Loucy (cell line): ENCODE results near the gene MYBPHL.
A peak's percentile ranks its signal among the peaks of the same experiment; 100 is the strongest.

Experiments used
- H2AFZ ChIP-seq: fragments of 200-600 bp; sonication (generic); 2 replicates; pipeline ENCODE4 v1.6.0; 2016; ENCODE audit warnings: antibody characterized with exemption, mild to moderate bottlenecking, low read length, moderate library complexity
- H3F3A ChIP-seq: fragments of 200-600 bp; 2 replicates; pipeline ENCODE4 v1.6.0; 2016; ENCODE audit warnings: antibody characterized with exemption, low read depth, mild to moderate bottlenecking
- H3K27me3 ChIP-seq: fragments of 200-600 bp; sonication (generic); 2 replicates; pipeline ENCODE4 v1.6.1; 2014; ENCODE audit warnings: low read length, mild to moderate bottlenecking; ENCODE audit not compliant: insufficient read depth, poor library complexity, severe bottlenecking
- H3K36me3 ChIP-seq: fragments of 200-600 bp; sonication (generic); 2 replicates; pipeline ENCODE4 v1.6.1; 2016; ENCODE audit warnings: low read length; ENCODE audit not compliant: insufficient read depth
- H3K4me1 ChIP-seq: fragments of 200-600 bp; sonication (generic); 2 replicates; pipeline ENCODE4 v1.5.1; 2014; ENCODE audit warnings: low read length, mild to moderate bottlenecking; ENCODE audit not compliant: insufficient read depth, poor library complexity, severe bottlenecking
- H3K4me2 ChIP-seq: fragments of 200-600 bp; sonication (generic); 2 replicates; pipeline ENCODE4 v1.6.0; 2014; ENCODE audit warnings: antibody characterized with exemption, low read length, low read depth, mild to moderate bottlenecking; ENCODE audit not compliant: poor library complexity, severe bottlenecking
- H3K4me3 ChIP-seq: fragments of 200-600 bp; sonication (generic); 2 replicates; pipeline ENCODE4 v1.5.1; 2014; ENCODE audit warnings: low read length, mild to moderate bottlenecking, mixed read lengths; ENCODE audit not compliant: poor library complexity, severe bottlenecking
- H3K79me2 ChIP-seq: fragments of 200-600 bp; sonication (generic); 2 replicates; pipeline ENCODE4 v1.6.1; 2014; ENCODE audit warnings: low read length; ENCODE audit not compliant: insufficient read depth
- H3K9ac ChIP-seq: fragments of 200-600 bp; sonication (generic); 2 replicates; pipeline ENCODE4 v1.6.0; 2014; ENCODE audit warnings: mild to moderate bottlenecking, low read depth, low read length, moderate library complexity; ENCODE audit not compliant: poor library complexity, severe bottlenecking
- H3K9me2 ChIP-seq: fragments of 200-600 bp; sonication (generic); replicated peaks from 2 replicates; pipeline ENCODE4 v1.6.1; 2016; ENCODE audit warnings: low read depth, low read length, mixed read lengths
- H3K9me3 ChIP-seq: fragments of 200-600 bp; sonication (generic); 2 replicates; pipeline ENCODE4 v1.6.1; 2014; ENCODE audit warnings: mild to moderate bottlenecking, antibody characterized with exemption, low read length, low read depth; ENCODE audit not compliant: insufficient read depth
- H4K20me1 ChIP-seq: fragments of 200-600 bp; sonication (generic); 2 replicates; pipeline ENCODE4 v1.6.0; 2014; ENCODE audit warnings: antibody characterized with exemption, low read length, mild to moderate bottlenecking; ENCODE audit not compliant: insufficient read depth, poor library complexity, severe bottlenecking
- EZH2phosphoT487 ChIP-seq: fragments of 200-600 bp; IDR thresholded peaks from 2 replicates; pipeline ENCODE4 v1.6.1; 2018; ENCODE audit warnings: antibody characterized with exemption, mild to moderate bottlenecking, moderate library complexity, borderline replicate concordance
- TF ChIP-seq, protein P1 (sequence below): fragments of 200-600 bp; sonication (generic); conservative IDR thresholded peaks from 2 replicates; pipeline ENCODE4 v1.5.1; 2014; ENCODE audit warnings: mild to moderate bottlenecking, antibody characterized with exemption, low read length

Gene MYBPHL

DNA sequence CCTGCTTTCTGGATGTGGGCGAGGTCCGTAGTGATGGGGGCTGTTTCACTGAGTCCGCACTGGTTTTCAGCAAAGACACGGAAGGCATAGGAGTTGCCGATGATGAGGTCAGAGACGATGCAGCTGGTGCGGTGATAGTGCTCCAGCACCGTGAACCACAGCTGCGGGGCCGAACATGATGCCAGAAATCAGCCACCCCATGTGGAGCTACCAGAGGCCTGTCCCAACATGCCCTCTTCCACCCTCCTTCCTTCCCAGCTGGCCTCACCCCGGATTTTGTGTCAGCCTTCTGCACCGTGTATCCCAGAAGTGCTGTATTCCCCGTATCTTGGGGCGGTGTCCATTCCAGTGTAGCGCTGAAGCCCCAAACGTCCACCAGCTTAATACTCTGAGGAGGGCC lies 10.0 kb downstream of the MYBPHL start:
- H2AFZ ChIP-seq, result no peak overlapping the region
- H3K9me2 ChIP-seq, result no peaks in the 10 kb centered on the region

DNA sequence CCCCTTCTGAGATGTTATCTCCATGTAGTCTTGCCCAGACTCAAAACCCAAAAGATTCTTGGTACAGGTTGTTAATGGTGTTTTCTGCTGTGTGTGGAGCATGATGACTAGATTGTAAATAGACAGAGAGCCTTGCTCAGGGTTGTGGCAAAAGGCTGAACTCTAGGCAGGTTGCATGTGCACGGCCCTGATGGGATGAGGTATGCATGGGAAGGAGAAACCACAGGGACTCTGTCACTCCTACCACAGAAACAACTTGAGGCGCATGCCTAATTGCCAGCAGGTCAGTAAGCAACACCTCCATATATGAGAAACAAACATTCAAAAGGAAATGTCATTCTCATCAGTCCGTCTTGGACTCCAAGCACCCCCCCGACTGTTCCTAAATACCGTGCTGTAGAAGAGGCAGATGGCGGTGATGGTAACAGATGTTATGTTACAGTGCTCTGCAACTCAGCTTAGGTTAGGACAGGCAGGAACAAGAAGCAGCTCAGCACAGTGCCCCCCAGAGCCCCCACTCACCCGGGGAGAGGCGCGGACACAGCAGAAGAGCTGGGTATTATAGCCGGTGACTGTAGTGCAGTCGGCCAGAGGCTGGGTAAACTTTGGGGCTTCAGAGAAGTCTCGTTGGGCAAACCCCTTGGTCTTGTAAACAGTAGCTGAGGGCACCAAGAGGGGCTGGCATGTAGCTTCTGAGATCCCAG lies 10.9 kb downstream of the MYBPHL start:
- no peak overlapping the region for H3K4me3 ChIP-seq
- H4K20me1 ChIP-seq, result no peaks in the 10 kb centered on the region
- no peaks in the 10 kb centered on the region for H3F3A ChIP-seq
- no peak overlapping the region for H2AFZ ChIP-seq
- no peaks in the 10 kb centered on the region for H3K4me1 ChIP-seq
- no peaks in the 10 kb centered on the region for H3K27me3 ChIP-seq
- TF ChIP-seq, protein P1, sequence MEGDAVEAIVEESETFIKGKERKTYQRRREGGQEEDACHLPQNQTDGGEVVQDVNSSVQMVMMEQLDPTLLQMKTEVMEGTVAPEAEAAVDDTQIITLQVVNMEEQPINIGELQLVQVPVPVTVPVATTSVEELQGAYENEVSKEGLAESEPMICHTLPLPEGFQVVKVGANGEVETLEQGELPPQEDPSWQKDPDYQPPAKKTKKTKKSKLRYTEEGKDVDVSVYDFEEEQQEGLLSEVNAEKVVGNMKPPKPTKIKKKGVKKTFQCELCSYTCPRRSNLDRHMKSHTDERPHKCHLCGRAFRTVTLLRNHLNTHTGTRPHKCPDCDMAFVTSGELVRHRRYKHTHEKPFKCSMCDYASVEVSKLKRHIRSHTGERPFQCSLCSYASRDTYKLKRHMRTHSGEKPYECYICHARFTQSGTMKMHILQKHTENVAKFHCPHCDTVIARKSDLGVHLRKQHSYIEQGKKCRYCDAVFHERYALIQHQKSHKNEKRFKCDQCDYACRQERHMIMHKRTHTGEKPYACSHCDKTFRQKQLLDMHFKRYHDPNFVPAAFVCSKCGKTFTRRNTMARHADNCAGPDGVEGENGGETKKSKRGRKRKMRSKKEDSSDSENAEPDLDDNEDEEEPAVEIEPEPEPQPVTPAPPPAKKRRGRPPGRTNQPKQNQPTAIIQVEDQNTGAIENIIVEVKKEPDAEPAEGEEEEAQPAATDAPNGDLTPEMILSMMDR, result peak; percentile 16; the same call in 1 of the 2 replicates
- no peak for TF ChIP-seq EZH2phosphoT487
- no peaks in the 10 kb centered on the region for H3K9me2 ChIP-seq
- H3K4me2 ChIP-seq, result no peak overlapping the region
- H3K9me3 ChIP-seq, result no peaks in the 10 kb centered on the region
- no peak overlapping the region for H3K9ac ChIP-seq
- no peaks in the 10 kb centered on the region for H3K79me2 ChIP-seq
- H3K36me3 ChIP-seq, result no peaks in the 10 kb centered on the region

More for the DNA sequence above, 10.0 kb downstream of the MYBPHL start:
- no peak overlapping the region for H3K4me3 ChIP-seq
- H3K9ac ChIP-seq, result no peak overlapping the region
- no peak overlapping the region for H3K4me2 ChIP-seq
- H3K4me1 ChIP-seq, result no peaks in the 10 kb centered on the region
- no peak for TF ChIP-seq EZH2phosphoT487
- TF ChIP-seq, protein P1, result no peak
- H4K20me1 ChIP-seq, result no peaks in the 10 kb centered on the region
- H3K9me3 ChIP-seq, result no peaks in the 10 kb centered on the region
- H3K36me3 ChIP-seq, result no peaks in the 10 kb centered on the region
- no peaks in the 10 kb centered on the region for H3K27me3 ChIP-seq
- H3K79me2 ChIP-seq, result no peaks in the 10 kb centered on the region
- H3F3A ChIP-seq, result no peaks in the 10 kb centered on the region

DNA sequence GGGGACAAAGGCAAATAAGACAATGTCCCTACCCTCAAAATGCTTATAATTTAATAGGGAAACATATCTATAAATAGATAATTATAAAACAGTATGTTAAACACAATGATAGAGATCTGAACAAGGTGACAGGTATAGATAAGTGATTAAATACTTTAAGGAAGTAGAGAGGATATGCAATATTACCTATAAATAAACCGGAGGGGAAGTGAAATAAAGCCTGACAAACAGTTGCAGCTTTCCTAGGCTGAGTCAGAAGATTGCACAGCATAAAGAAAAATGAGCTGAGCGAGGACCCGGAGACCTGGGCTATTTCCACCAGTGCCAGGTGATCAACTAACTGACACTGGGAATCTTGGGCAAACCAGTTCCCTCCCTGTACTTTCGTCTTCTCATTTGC lies 12.3 kb downstream of the MYBPHL start:
- no peaks in the 10 kb centered on the region for H3K9me3 ChIP-seq
- no peaks in the 10 kb centered on the region for H3K36me3 ChIP-seq
- TF ChIP-seq EZH2phosphoT487, result no peak
- H3K4me1 ChIP-seq, result no peaks in the 10 kb centered on the region
- H3F3A ChIP-seq, result no peaks in the 10 kb centered on the region
- H4K20me1 ChIP-seq, result no peaks in the 10 kb centered on the region
- no peaks in the 10 kb centered on the region for H3K79me2 ChIP-seq
- no peaks in the 10 kb centered on the region for H3K27me3 ChIP-seq
- no peak overlapping the region for H3K4me3 ChIP-seq
- H3K4me2 ChIP-seq, result no peak overlapping the region
- no peaks in the 10 kb centered on the region for H3K9me2 ChIP-seq
- no peak overlapping the region for H3K9ac ChIP-seq
- no peak overlapping the region for H2AFZ ChIP-seq

DNA sequence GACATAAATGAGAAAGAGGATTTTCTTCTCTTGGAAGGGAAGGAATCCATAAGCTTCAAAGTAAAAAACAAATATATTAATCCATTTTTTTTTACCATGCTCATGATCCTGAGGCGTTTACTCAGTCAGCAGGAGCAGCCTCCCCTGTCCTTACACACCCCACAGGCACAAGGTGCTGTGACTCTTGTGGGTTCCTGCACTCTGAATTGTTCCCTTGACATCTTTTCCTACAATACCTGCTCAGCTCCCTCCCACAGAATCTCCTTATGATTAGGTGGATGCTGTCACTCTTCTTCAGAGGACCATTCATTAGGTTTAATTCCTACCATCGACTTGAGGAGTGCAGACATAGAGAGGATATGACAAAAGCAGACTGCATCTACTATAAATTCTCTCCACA lies 13.8 kb downstream of the MYBPHL start:
- Histone ChIP-seq H3K79me2 (no peaks in the 10 kb centered on the region), H3K9me2 (no peaks in the 10 kb centered on the region), H3K4me1 (no peaks in the 10 kb centered on the region), H3K9ac (no peak overlapping the region), H3K27me3 (no peaks in the 10 kb centered on the region), H4K20me1 (no peaks in the 10 kb centered on the region), H3K4me2 (no peak overlapping the region), H2AFZ (no peak overlapping the region), H3F3A (no peaks in the 10 kb centered on the region), H3K9me3 (no peaks in the 10 kb centered on the region), H3K36me3 (no peaks in the 10 kb centered on the region), H3K4me3 (no peak overlapping the region)
- TF ChIP-seq, protein P1, result no peak
- no peak for TF ChIP-seq EZH2phosphoT487
